Measurements from ENCODE around the gene FAM47E. TPM values are rescaled to one million over a fixed set of nuclear protein-coding genes. Genes with fewer than 3 reads are reported as not detected.

Gene FAM47E
- total RNA-seq, 2 donors from 2014 or later, result not detected

GRCh38 chr4:76305033-76305687 lies 53.6 kb downstream of the FAM47E start:
- H3K36me3 Mint-ChIP-seq, result peaks cover 0 to 4% of the 10 kb centered on the region in 2 donors
- peak; percentile 59 for ATAC-seq
- H3K9me3 Mint-ChIP-seq, result peaks cover 0 to 4% of the 10 kb centered on the region in 2 donors
- H3K27ac Mint-ChIP-seq, result no peak overlapping the region
- peak in 1 of 2 donors; percentile 23 for DNase-seq (ENCODE audit: low spot score in 2 of 2)

GRCh38 chr4:76305971-76306881 lies 54.7 kb downstream of the FAM47E start, which contains the start of gene STBD1:
Gene STBD1 (plus strand): TSS chr4:76306733. CDS start chr4:76306770, 37 bp downstream.
- DNase-seq (ENCODE audit: low spot score in 2 of 2) (peak; percentile 32 to 63), ATAC-seq (peak; percentile 24 to 68)
- Mint-ChIP-seq H3K36me3 (no peaks in the 10 kb centered on the region), H3K9me3 (no peaks in the 10 kb centered on the region), H3K27ac (peak within 1 kb of the TSS in 1 of 2 donors; percentile 70)

GRCh38 chr4:76306882-76307659 lies 55.5 kb downstream of the FAM47E start:
- DNase-seq (ENCODE audit: low spot score in 2 of 2), result peak in 1 of 2 donors; percentile 25
- Mint-ChIP-seq H3K36me3 (no peaks in the 10 kb centered on the region), H3K27ac (peak overlapping the region in 1 of 2 donors; percentile 70), H3K9me3 (no peaks in the 10 kb centered on the region)
- no peak for ATAC-seq

GRCh38 chr4:76307660-76308014 lies 56.1 kb downstream of the FAM47E start:
- DNase-seq (ENCODE audit: low spot score in 2 of 2) (no peak), ATAC-seq (no peak)
- Mint-ChIP-seq H3K9me3 (no peaks in the 10 kb centered on the region), H3K27ac (no peak overlapping the region), H3K36me3 (no peaks in the 10 kb centered on the region)

- DNase-seq (ENCODE audit: low spot score in 2 of 2) (no peak), ATAC-seq (no peak)
- no peaks in the 10 kb centered on the region for H3K36me3 Mint-ChIP-seq
- no peaks in the 10 kb centered on the region for H3K9me3 Mint-ChIP-seq
- no peak overlapping the region for H3K27ac Mint-ChIP-seq
Observed at GRCh38 chr4:76308548-76308947, 57.0 kb downstream of the FAM47E start.

GRCh38 chr4:76309939-76310550 lies 58.5 kb downstream of the FAM47E start:
- Mint-ChIP-seq H3K27ac (no peak overlapping the region), H3K9me3 (no peaks in the 10 kb centered on the region), H3K36me3 (peaks cover 0 to under 1% of the 10 kb centered on the region in 2 donors)
- DNase-seq (ENCODE audit: low spot score in 2 of 2) (no peak), ATAC-seq (no peak)

GRCh38 chr4:76310683-76311082 lies 59.2 kb downstream of the FAM47E start:
- no peak for ATAC-seq
- Mint-ChIP-seq H3K36me3 (peaks cover 0 to 7% of the 10 kb centered on the region in 2 donors), H3K27ac (no peak overlapping the region), H3K9me3 (peaks cover 4 to 5% of the 10 kb centered on the region in 2 donors)
- no peak for DNase-seq (ENCODE audit: low spot score in 2 of 2)

- Mint-ChIP-seq H3K27ac (no peak overlapping the region), H3K9me3 (peaks cover 12 to 14% of the 10 kb centered on the region in 2 donors), H3K36me3 (peaks cover 11 to 19% of the 10 kb centered on the region in 2 donors)
- DNase-seq (ENCODE audit: low spot score in 2 of 2) (no peak), ATAC-seq (no peak)
Observed at GRCh38 chr4:76311896-76312331, 60.4 kb downstream of the FAM47E start.

GRCh38 chr4:76312457-76312856 lies 60.9 kb downstream of the FAM47E start:
- no peak for DNase-seq (ENCODE audit: low spot score in 2 of 2)
- ATAC-seq, result no peak
- H3K27ac Mint-ChIP-seq, result no peak overlapping the region
- H3K36me3 Mint-ChIP-seq, result peaks cover 13 to 22% of the 10 kb centered on the region in 2 donors
- peaks cover 15 to 17% of the 10 kb centered on the region in 2 donors for H3K9me3 Mint-ChIP-seq

GRCh38 chr4:76313547-76313946 lies 62.0 kb downstream of the FAM47E start:
- Mint-ChIP-seq H3K36me3 (peaks cover 13 to 22% of the 10 kb centered on the region in 2 donors), H3K9me3 (peaks cover 15 to 21% of the 10 kb centered on the region in 2 donors), H3K27ac (no peak overlapping the region)
- ATAC-seq (no peak), DNase-seq (ENCODE audit: low spot score in 2 of 2) (no peak)

- ATAC-seq (no peak), DNase-seq (ENCODE audit: low spot score in 2 of 2) (no peak)
- Mint-ChIP-seq H3K36me3 (peaks cover 13 to 22% of the 10 kb centered on the region in 2 donors), H3K27ac (no peak overlapping the region), H3K9me3 (peaks cover 19 to 28% of the 10 kb centered on the region in 2 donors)
Observed at GRCh38 chr4:76315267-76315918, 63.9 kb downstream of the FAM47E start.

- Mint-ChIP-seq H3K36me3 (peaks cover 13 to 22% of the 10 kb centered on the region in 2 donors), H3K27ac (no peak overlapping the region), H3K9me3 (peaks cover 23 to 31% of the 10 kb centered on the region in 2 donors)
- no peak for DNase-seq (ENCODE audit: low spot score in 2 of 2)
- ATAC-seq, result no peak
Observed at GRCh38 chr4:76316131-76316530, 64.6 kb downstream of the FAM47E start.

GRCh38 chr4:76322236-76322635 lies 70.7 kb downstream of the FAM47E start:
- Mint-ChIP-seq H3K9me3 (peaks cover 15 to 26% of the 10 kb centered on the region in 2 donors), H3K36me3 (peaks cover 5 to 13% of the 10 kb centered on the region in 2 donors), H3K27ac (no peak overlapping the region)
- DNase-seq (ENCODE audit: low spot score in 2 of 2) (no peak), ATAC-seq (no peak)

GRCh38 chr4:76325072-76325471 lies 73.6 kb downstream of the FAM47E start:
- no peak for DNase-seq (ENCODE audit: low spot score in 2 of 2)
- H3K27ac Mint-ChIP-seq, result no peak overlapping the region
- peaks cover 11 to 13% of the 10 kb centered on the region in 2 donors for H3K36me3 Mint-ChIP-seq
- ATAC-seq, result no peak
- peaks cover 15 to 33% of the 10 kb centered on the region in 2 donors for H3K9me3 Mint-ChIP-seq

GRCh38 chr4:76326515-76326914 lies 75.0 kb downstream of the FAM47E start:
- Mint-ChIP-seq H3K9me3 (peaks cover 8 to 27% of the 10 kb centered on the region in 2 donors), H3K27ac (no peak overlapping the region), H3K36me3 (peaks cover 11 to 13% of the 10 kb centered on the region in 2 donors)
- DNase-seq (ENCODE audit: low spot score in 2 of 2), result no peak
- no peak for ATAC-seq
